HL-60/S4 treated with retinoic acid at 250 ng/mL for 4 days and 3 days (cell line): Measurements from ENCODE around the gene HELLS.
"Not testable (repeated sequence)": the region's sequence is repeated elsewhere in the genome, so short reads cannot be mapped to it uniquely, and the experiment has no call there.

Source experiments
- in situ Hi-C: fragments of 300-500 bp; cut with MboI; formaldehyde crosslinking; loops from 2 replicates; pipeline ENCODE4 v1.7.0; 2022; ENCODE audit warnings: low sequenced_read_pairs

Gene HELLS

GRCh38 chr10:94607111-94607510, 61.5 kb downstream of the HELLS start:
- in situ Hi-C loops: no loop called here

GRCh38 chr10:94608559-94608958, 63.0 kb downstream of the HELLS start:
- in situ Hi-C loops: no loop called here

GRCh38 chr10:94614558-94614957, 69.0 kb downstream of the HELLS start:
- in situ Hi-C loops: no loop called here

- in situ Hi-C loops: no loop called here
Measured at GRCh38 chr10:94617389-94617944, 71.9 kb downstream of the HELLS start.

- in situ Hi-C loops: no loop called here
Measured at GRCh38 chr10:94622666-94623205, 77.1 kb downstream of the HELLS start.

GRCh38 chr10:94623572-94623971, 78.0 kb downstream of the HELLS start:
- in situ Hi-C loops: no loop called here

- in situ Hi-C loops: no loop called here
Measured at GRCh38 chr10:94626476-94626875, 80.9 kb downstream of the HELLS start.

- in situ Hi-C loops: no loop called here
Measured at GRCh38 chr10:94627511-94627910, 81.9 kb downstream of the HELLS start.

- in situ Hi-C loops: no loop called here
Measured at GRCh38 chr10:94630017-94630688, 84.6 kb downstream of the HELLS start.

- in situ Hi-C loops: no loop called here
Measured at GRCh38 chr10:94631077-94631875, 85.7 kb downstream of the HELLS start.

GRCh38 chr10:94632954-94633353, 87.4 kb downstream of the HELLS start:
- in situ Hi-C loops: no loop called here

GRCh38 chr10:94638097-94638496, 92.5 kb downstream of the HELLS start:
- in situ Hi-C loops: not testable (repeated sequence)

GRCh38 chr10:94639902-94640301, 94.3 kb downstream of the HELLS start:
- in situ Hi-C loops: no loop called here

- in situ Hi-C loops: no loop called here
Measured at GRCh38 chr10:94640562-94640961, 95.0 kb downstream of the HELLS start.

GRCh38 chr10:94641480-94641879, 95.9 kb downstream of the HELLS start:
- in situ Hi-C loops: no loop called here

GRCh38 chr10:94644352-94644751, 98.8 kb downstream of the HELLS start:
- in situ Hi-C loops: no loop called here

GRCh38 chr10:94645285-94645684, 99.7 kb downstream of the HELLS start:
- in situ Hi-C loops: no loop called here
